ENCODE measurements around the gene SNRPD1.

- TF ChIP-seq, protein P1, sequence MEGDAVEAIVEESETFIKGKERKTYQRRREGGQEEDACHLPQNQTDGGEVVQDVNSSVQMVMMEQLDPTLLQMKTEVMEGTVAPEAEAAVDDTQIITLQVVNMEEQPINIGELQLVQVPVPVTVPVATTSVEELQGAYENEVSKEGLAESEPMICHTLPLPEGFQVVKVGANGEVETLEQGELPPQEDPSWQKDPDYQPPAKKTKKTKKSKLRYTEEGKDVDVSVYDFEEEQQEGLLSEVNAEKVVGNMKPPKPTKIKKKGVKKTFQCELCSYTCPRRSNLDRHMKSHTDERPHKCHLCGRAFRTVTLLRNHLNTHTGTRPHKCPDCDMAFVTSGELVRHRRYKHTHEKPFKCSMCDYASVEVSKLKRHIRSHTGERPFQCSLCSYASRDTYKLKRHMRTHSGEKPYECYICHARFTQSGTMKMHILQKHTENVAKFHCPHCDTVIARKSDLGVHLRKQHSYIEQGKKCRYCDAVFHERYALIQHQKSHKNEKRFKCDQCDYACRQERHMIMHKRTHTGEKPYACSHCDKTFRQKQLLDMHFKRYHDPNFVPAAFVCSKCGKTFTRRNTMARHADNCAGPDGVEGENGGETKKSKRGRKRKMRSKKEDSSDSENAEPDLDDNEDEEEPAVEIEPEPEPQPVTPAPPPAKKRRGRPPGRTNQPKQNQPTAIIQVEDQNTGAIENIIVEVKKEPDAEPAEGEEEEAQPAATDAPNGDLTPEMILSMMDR (IDR thresholded peaks at IDR 0.05) = no peak
- no peak for TF ChIP-seq POLR2A (IDR thresholded peaks at IDR 0.05)
These were observed 18.4 kb upstream of the SNRPD1 start for GRCh38 chr18:21593540-21594257.

Measured in right lobe of liver (tissue), 4 donors.